SK-N-SH (cell line): ENCODE measurements around the gene CAPN11.
"Not testable (repeated sequence)": the region's sequence is repeated elsewhere in the genome, so short reads cannot be mapped to it uniquely, and the experiment has no call there.

ENCODE experiments used
- EP300 ChIP-seq, 2 experiments: IDR thresholded peaks; 2 replicates each; pipeline versions ENCODE4 v1.4.0 to v1.6.1; 2012; ENCODE audit warnings: borderline replicate concordance in 1 of 2, low read depth in 1 of 2, low read length in 1 of 2
- MAX ChIP-seq: IDR thresholded peaks from 2 replicates; pipeline ENCODE4 v1.4.0; 2012; ENCODE audit warnings: low read depth
- MEF2A ChIP-seq: IDR thresholded peaks from 2 replicates; pipeline ENCODE4 v1.4.0; 2012; ENCODE audit warnings: low read depth, borderline replicate concordance
- RCOR1 ChIP-seq: fragments of 150-350 bp; IDR thresholded peaks from 2 replicates; pipeline ENCODE4 v1.6.1; 2017; ENCODE audit warnings: antibody characterized with exemption, low read length
- RFX5 ChIP-seq: IDR thresholded peaks from 2 replicates; pipeline ENCODE4 v1.6.1; 2012; ENCODE audit warnings: mild to moderate bottlenecking, improper control_type of control experiment, low read length
- ZBTB33 ChIP-seq: IDR thresholded peaks from 2 replicates; pipeline ENCODE4 v1.4.0; 2012; ENCODE audit warnings: low read depth, borderline replicate concordance
- TF ChIP-seq, protein P1 (sequence below): fragments of 200-600 bp; sonication (generic); IDR thresholded peaks from 2 replicates; pipeline ENCODE4 v1.6.1; 2017; ENCODE audit warnings: antibody characterized with exemption, mild to moderate bottlenecking, moderate library complexity
- TF ChIP-seq, protein P2 (sequence below): IDR thresholded peaks from 2 replicates; pipeline ENCODE4 v1.6.1; 2012; ENCODE audit warnings: mild to moderate bottlenecking, low read depth, low read length, moderate library complexity
- TF ChIP-seq, protein P3 (sequence below): IDR thresholded peaks from 2 replicates; pipeline ENCODE4; 2012

- TF ChIP-seq ZBTB33; EP300 (IDR thresholded peaks at IDR 0.05; ENCODE audit: borderline replicate concordance in 1 of 2, low read depth in 1 of 2, low read length in 1 of 2); RCOR1; MEF2A; RFX5; MAX: not testable (repeated sequence)
- TF ChIP-seq, protein P1, sequence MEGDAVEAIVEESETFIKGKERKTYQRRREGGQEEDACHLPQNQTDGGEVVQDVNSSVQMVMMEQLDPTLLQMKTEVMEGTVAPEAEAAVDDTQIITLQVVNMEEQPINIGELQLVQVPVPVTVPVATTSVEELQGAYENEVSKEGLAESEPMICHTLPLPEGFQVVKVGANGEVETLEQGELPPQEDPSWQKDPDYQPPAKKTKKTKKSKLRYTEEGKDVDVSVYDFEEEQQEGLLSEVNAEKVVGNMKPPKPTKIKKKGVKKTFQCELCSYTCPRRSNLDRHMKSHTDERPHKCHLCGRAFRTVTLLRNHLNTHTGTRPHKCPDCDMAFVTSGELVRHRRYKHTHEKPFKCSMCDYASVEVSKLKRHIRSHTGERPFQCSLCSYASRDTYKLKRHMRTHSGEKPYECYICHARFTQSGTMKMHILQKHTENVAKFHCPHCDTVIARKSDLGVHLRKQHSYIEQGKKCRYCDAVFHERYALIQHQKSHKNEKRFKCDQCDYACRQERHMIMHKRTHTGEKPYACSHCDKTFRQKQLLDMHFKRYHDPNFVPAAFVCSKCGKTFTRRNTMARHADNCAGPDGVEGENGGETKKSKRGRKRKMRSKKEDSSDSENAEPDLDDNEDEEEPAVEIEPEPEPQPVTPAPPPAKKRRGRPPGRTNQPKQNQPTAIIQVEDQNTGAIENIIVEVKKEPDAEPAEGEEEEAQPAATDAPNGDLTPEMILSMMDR = not testable (repeated sequence)
- TF ChIP-seq, protein P2, sequence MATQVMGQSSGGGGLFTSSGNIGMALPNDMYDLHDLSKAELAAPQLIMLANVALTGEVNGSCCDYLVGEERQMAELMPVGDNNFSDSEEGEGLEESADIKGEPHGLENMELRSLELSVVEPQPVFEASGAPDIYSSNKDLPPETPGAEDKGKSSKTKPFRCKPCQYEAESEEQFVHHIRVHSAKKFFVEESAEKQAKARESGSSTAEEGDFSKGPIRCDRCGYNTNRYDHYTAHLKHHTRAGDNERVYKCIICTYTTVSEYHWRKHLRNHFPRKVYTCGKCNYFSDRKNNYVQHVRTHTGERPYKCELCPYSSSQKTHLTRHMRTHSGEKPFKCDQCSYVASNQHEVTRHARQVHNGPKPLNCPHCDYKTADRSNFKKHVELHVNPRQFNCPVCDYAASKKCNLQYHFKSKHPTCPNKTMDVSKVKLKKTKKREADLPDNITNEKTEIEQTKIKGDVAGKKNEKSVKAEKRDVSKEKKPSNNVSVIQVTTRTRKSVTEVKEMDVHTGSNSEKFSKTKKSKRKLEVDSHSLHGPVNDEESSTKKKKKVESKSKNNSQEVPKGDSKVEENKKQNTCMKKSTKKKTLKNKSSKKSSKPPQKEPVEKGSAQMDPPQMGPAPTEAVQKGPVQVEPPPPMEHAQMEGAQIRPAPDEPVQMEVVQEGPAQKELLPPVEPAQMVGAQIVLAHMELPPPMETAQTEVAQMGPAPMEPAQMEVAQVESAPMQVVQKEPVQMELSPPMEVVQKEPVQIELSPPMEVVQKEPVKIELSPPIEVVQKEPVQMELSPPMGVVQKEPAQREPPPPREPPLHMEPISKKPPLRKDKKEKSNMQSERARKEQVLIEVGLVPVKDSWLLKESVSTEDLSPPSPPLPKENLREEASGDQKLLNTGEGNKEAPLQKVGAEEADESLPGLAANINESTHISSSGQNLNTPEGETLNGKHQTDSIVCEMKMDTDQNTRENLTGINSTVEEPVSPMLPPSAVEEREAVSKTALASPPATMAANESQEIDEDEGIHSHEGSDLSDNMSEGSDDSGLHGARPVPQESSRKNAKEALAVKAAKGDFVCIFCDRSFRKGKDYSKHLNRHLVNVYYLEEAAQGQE = not testable (repeated sequence)
- TF ChIP-seq, protein P3, sequence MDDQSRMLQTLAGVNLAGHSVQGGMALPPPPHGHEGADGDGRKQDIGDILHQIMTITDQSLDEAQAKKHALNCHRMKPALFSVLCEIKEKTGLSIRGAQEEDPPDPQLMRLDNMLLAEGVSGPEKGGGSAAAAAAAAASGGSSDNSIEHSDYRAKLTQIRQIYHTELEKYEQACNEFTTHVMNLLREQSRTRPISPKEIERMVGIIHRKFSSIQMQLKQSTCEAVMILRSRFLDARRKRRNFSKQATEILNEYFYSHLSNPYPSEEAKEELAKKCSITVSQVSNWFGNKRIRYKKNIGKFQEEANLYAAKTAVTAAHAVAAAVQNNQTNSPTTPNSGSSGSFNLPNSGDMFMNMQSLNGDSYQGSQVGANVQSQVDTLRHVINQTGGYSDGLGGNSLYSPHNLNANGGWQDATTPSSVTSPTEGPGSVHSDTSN = not testable (repeated sequence)
These were observed 26.7 kb downstream of the CAPN11 start for GRCh38 chr6:44185356-44185755.
